Activated CD4-positive, CD25-positive, alpha-beta regulatory T cell treated with anti-CD3 and anti-CD28 coated beads, Interleukin-2, amount 50 U/mL, for 24 hours (primary cell): ENCODE measurements around the gene DGKE.
A peak's percentile ranks its signal among the peaks of the same experiment; 100 is the strongest.

Experiments
- ATAC-seq, 2 donors: fragments of 150-1000 bp; cut with Tn5 transposase; one replicate each; pipeline ENCODE4 v1.10.0; 2021; ENCODE audit warnings: mild to moderate bottlenecking in 1 of 2, moderate library complexity in 1 of 2

Gene DGKE

GRCh38 chr17:56850591-56850990 lies 16.6 kb downstream of the DGKE start:
- ATAC-seq: no peak

GRCh38 chr17:56851008-56851407 lies 17.1 kb downstream of the DGKE start:
- no peak for ATAC-seq

- ATAC-seq: no peak
These were observed 27.9 kb downstream of the DGKE start for GRCh38 chr17:56861899-56862298.

DNA sequence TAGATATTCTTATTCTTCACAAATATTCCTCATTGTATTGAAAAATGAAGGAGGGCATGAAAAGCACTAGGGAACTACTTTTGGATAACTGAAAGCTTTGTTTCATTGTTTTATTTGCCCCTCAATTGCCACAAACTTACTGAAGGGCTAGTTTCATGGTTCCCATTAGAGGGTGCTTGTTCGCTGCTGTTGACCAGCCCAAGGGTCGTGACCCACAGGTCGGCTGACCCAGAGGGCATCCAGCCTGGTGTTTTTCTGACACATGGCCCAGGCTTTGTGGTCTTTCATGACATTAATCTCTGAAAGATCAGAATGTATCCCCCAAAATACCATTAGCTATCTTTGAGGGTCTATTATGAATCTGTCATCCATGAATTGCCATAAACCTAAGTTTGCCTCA lies 30.0 kb downstream of the DGKE start:
- no peak for ATAC-seq

DNA sequence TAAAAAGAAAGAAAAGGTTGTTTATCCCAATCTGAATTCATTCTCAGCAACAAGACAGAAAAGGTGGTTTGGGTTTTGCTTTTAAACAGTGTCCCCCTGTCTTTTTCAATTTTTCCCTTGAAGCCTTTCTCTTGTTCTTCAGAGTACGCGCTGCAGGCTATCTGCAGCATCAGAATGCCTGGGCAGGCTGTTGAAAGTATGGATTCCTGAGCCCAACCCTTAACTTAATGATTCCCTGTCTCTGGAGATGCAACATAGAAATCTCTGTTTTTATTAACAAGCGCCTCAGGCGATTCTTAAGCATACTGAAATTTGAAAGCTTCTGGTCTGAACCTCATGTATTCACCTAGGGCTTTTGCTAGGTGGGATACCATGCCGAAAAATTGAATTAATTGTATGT lies 32.1 kb downstream of the DGKE start:
- no peak for ATAC-seq

GRCh38 chr17:56866496-56866895 lies 32.5 kb downstream of the DGKE start:
- no peak for ATAC-seq

DNA sequence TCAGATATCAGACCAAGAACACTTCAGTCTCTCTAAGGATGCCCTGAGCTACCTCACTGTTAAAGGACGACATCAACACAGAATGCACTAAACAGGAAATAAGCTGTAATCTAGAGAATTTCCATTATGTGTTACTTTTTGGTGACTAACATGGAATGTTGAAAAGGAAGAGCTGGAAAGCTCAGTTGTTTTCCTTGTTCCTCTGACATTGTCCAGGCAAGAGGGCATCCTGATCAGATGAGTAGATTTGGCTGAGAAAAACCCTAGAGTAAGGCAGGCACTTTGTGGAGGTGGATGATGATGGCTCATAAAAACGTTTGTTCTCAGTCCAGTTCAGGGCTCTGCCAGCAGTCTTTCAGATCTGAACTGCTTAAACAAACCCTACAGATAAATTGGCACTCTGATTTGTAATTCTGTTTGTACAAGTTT lies 34.0 kb downstream of the DGKE start:
- no peak for ATAC-seq

- no peak for ATAC-seq
These were observed 34.8 kb downstream of the DGKE start for GRCh38 chr17:56868716-56869115.

GRCh38 chr17:56870081-56870651 lies 36.2 kb downstream of the DGKE start:
- ATAC-seq: peak; percentile 51

DNA sequence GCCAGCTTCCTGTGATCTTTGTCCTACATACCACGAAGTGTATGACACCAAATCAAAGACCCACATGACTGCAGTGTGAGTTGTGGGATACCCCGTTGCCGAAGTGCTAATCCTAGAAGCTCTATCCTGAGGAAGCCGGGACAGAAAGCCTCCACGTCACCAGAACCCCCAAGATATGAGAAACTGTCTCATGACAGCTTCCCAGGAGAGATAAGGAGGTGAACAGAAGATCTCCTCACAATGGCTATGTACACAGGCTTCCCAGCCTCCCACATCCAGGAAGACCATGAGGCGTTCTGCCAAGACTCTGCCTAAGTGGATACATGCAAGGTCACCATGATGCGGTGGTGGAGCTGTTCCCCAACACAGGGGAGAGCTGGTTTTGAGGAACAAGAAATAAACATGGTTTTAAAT lies 42.8 kb downstream of the DGKE start:
- no peak for ATAC-seq

- no peak for ATAC-seq
These were observed 45.3 kb downstream of the DGKE start for GRCh38 chr17:56879280-56879679.

DNA sequence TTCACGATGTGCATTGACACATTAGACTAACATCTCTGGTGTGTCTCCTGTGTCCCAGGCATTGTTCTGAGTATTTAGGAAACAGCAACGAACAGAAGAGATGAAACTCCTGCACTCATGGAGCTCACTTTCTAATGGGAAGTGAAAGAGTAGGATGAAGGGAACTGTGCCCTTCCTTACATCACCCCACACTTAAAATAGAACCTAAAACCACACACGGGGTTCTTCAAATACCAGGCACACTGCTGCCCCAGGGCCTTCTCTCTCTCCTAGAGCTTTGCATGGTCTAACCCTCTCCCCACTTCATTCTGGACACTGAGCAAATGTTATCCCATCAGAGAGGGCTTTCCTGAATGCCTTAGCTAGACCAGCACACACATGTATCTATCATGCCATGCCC lies 46.2 kb downstream of the DGKE start:
- no peak for ATAC-seq

DNA sequence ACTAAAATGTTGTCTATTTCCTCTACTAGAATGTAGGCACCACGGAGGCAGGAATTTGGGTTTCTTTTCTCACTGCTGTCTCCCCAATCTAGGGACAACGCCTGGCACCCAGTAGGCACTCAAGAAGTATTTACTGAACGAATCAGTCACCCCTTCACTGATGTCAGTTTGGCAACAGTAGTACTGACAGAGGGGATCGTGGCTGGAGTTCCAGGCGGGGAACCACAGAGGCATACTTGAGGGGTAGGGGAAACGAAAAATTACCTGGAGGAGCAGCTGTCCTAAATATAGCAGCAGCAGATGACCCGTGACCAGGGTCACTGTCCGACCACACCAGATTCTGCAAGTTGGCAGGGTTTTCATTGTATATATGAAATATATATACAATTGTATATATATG lies 46.6 kb downstream of the DGKE start:
- ATAC-seq: no peak

DNA sequence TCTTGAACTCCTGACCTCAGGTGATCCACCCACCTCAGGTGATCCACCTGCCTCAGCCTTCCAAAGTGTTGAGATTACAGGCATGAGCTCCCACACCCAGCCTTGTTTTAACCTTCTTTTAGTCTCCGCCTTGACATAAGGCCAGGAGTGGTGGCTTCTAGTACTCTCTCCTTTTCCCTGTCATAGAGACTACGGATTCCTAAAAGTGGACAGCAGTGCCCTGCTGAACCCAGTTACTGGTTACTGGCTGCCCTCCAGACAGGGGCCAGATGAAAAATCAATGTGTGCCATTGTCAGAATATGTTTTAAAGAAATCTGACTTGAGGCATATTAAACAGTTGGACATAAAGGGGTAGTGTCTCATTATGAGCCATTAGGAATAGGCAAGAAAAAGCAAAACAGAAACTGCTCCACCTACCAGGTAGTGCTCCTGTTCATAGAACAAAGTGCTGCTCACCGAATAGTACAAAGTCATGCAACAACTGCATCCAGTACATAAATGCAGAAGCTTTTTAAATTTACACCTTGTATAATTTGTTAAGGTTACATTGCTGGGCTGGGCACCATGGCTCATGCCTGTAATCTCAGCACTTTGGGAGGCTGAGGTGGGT lies 47.8 kb downstream of the DGKE start:
- no peak for ATAC-seq

GRCh38 chr17:56883616-56884015 lies 49.7 kb downstream of the DGKE start:
- no peak for ATAC-seq

GRCh38 chr17:56884483-56885311 lies 50.7 kb downstream of the DGKE start:
- ATAC-seq: no peak

DNA sequence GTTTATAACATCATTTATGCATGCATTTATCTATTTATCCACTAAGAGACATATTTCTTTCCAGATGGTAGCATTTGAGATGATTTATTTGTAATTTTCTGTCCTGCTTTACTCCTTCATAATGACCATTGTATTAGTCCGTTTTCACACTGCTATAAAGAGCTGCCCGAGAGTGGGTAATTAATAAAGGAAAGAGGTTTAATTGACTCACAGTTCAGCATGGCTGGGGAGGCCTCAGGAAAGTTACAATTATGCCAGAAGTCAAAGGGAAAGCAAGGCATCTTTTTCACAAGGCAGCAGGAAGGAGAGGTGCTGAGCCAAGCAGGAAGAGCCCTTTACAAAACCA lies 51.3 kb downstream of the DGKE start:
- no peak for ATAC-seq

DNA sequence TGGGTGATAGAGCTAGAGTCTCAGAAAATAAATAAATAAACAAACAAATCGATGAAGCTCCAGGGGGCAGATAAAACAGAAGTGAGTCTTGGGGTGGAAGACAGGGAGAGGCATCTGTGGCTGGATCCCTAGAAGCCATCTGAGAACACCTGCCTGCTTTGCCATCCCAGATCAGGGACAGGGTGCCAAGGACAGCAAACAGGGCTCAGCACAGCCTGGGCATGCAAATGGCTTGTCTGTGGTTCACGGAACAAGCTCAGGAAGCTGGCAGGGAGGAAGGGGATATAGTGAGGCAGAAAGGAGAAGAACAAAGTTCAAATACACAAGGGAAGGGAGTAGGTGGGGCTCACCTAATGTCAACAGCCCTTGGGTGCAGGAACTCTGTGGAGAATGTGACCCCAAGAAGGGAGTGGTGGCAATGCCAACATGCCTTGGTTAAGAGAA lies 52.4 kb downstream of the DGKE start:
- no peak for ATAC-seq

DNA sequence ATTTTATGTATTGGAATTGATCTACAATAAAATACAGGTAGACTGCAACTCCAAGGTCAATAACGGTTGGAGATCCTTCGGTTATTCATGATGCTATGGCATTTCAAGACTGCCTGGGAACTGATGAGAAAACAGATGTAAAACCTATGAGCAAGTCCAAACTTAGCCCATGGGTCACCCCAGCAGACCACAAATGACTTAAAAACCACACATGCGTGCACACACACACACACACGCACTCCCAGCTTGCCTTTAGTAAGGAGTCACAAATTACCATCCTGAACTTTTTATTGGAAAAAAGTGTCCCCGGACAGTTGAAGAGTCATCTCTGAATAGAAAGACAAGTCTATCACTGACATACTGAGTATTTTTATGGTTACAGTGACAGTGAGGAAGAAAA lies 53.2 kb downstream of the DGKE start:
- no peak for ATAC-seq

- ATAC-seq: no peak
These were observed 53.9 kb downstream of the DGKE start for GRCh38 chr17:56887552-56888467.

GRCh38 chr17:56890390-56890789 lies 56.4 kb downstream of the DGKE start:
- no peak for ATAC-seq

DNA sequence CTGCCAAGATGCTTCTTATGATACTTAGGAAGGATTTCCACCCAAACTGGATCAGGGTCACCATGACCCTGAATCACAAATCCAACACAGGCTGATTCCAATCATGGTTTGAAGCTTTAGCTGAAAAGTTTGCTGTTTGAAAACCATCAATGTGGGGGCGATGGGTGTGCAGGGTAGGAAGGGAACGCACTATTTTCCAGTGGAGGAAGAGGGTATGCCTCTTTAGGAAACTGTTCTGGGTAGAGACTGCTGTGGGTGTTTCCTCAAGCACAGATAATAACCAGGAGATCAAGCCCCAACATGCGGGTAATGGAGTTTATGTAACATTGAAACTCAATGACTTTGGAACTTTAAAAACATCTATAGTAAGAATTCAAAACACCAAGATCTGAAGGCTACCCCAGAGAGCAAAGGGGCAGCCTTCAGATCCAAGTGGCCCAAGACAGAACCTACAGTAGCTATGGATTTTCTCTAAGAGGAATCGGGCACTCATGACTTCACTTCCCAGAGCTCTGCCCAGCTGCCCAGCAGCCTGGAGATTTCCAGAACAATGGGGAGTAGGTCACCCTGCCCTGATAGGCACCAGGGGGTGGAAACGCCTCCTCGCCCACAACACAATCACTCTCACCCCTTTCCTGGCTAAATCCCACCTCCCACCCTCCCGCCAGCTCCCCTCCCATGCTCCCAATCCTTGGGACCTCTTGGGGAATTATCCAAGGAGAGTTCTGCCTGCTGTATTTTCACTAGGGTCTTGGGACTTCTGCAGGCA lies 57.1 kb downstream of the DGKE start:
- ATAC-seq: no peak
